GM19240 (cell line): ENCODE data around the gene TMEM123.
"Not testable (repeated sequence)": the region's sequence is repeated elsewhere in the genome, so short reads cannot be mapped to it uniquely, and the experiment has no call there.

Experiments used
- DNase-seq: peaks from one replicate; pipeline ENCODE4 v3.0.0; 2011; ENCODE audit warnings: low spot score; ENCODE audit not compliant: insufficient read length

Gene TMEM123

DNA sequence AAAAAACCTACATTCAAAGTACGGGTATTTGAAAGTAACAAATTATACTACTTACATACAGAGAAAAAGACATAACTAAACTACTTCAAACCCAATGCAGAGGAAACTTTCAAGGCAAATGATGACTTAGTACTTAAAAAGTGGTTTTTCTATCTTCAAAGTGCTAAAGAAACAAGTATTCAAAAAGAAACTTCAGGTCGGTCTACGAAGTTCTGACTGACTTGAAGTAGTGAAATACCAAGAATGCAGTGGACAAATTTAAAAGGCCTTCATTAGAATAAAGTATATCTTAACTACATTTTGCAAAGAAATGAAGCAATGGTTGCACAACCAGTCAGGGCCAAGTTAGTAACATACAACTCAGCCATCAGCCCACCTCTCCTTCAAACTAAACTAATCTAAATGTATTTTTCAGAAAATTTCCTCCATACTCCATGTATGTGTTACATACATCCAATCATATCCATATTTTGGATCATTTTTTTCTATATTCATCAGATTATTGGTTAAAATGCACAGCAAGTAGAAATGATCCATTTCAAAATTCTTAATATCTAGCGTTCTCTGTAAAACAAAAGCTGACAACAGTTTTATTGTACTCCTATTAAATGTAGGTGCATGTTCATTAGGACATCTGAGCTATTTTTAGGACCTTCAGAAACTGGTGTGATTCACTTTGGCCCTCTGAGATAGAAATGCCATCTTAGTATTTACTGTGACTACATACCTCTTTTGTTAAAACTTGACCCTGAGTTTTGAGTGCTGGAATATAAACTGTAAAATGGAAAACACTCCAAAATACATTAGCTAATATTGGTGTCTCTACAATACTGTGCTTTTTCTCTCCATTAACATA lies 55.6 kb downstream of the TMEM123 start:
- DNase-seq: no peak

- DNase-seq: no peak
Measured at GRCh38 chr11:102395720-102396393, 56.7 kb downstream of the TMEM123 start.

- no peak for DNase-seq
Measured at GRCh38 chr11:102393272-102393730, 59.3 kb downstream of the TMEM123 start.

DNA sequence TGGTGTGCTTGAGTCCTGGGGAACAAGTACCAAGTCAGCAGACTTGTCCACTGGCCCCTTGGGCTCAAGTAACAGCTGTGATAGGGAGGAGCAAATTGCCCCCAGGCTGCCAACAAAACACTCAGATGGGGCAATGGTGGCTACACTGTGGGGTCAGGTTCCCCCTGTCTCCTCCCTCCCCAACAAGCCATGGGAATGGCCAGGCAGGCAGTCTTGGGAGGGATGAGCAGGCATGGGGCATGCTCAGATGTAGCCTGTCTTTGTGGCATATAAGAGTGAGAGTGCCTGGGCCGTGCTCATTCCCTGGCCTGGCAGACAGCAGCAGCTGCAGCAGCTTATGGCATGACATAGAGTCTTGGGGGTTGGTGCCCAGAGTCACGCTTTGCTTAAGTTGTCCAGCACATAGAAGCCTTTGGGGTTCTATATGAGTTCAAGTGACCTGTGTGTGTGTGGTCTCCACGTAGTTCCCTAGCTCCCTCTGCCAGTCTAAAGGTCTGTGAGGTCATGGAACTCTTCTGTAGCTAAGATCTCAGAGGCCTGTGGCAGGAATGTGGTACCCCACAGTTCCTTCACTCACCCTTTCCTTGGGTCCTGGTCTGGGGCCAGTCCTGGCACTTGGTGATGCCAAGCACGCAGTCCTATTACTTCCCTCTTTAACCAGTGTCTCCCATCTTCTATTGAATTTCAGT lies 60.9 kb downstream of the TMEM123 start:
- no peak for DNase-seq

GRCh38 chr11:102390667-102391465 lies 61.7 kb downstream of the TMEM123 start:
- peak; percentile 15 for DNase-seq

GRCh38 chr11:102389253-102389652 lies 63.3 kb downstream of the TMEM123 start:
- DNase-seq: no peak

DNA sequence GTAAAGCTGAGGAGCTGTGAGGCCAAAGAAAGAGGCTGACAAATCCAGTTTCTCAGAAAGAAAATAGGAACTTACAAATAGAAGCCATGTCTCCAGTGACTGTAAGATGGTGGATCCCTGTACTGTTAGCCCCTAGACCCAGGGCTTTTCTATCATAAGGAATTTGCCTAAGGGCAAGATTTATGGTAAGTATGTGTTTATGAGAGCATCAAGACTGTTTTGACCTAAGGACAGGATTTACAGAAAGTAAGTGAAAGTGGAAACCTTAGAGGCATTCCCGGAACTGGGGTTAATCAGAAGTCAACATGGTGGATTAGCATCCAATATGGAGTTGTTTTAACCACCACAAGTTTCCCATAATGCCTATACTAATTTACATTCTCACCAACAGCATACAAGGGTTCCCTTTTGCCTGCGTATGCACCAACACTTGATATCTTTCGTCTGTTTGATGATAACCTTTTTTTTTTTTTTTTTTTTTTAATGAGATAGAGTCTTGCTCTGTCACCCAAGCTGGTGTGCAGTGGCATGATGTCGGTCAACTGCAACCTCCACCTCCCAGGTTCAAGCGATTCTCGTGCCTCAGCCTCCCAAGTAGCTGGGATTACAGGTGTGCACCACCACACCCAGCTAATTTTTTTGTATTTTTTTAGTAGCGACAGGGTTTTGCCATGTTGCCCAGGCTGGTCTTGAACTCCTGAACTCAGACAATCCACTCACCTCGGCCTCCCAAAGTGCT lies 65.4 kb downstream of the TMEM123 start:
- no peak for DNase-seq

DNA sequence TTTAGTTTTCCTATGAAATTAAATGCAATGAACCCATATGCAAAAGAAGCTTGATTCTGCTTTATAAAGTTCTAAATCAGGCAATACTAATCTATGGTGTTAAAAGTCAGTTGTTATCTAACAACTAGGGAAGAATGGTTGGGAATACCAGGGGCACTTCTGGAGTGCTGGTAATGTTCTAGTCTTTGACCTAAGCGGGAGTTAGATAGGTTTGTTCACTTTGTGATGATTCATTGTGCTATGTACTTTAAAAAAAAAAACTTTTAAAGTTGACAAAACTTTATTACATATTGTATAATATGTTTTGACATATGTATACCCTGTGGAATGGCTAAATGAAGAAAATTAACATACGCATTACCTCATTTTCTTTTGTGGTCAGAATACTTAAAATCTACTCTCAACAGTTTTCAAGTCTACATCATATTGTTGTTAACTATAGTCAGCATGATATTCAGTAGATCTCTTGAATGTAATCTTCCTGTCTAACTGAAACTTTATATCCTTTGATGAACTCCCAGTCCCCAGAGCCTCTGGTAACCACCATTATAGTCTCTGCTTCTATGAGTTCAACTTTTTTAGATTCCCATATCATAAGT lies 66.3 kb downstream of the TMEM123 start:
- no peak for DNase-seq

DNA sequence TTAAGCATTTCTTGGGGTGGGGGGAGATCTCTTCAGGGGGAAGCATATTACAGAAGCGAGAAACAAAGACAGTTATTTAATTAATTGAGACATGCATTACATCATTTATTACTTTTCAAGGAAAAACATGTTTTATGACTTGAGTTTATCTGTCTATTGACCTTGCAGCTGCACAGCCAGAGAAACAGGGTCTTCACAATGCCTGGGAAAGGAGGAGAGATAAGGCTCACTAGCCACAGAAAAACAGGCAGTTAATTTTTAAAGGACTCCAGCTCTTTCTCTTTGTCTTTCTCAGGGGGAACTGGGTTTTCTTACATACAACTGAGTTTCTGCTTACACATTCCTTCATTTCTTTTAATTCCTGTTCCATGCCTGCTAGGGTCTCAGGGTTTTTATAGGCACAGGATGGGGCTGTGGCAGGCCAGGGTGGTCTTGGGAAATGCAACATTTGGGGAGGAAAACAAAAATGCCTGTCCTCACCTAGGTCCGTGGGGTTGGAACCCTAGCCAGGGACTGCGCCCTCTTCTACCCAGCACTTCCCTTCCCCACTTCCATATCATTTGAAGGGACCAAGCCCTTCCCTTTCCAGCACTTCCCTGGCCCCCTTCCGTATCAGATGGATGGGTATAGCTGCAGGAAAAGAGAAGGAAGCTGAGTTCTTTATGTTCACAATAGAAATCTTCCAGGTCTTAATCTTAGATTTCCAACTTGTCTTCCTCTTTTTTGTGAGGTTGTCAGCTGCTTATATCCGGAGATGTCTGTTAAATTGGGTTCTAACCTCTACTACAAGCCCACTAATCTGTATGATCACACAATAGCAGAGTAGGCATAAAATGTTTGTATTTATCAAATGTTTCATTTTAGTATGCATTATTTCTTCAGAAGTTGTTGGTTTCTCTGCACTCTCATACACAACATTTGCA lies 67.2 kb downstream of the TMEM123 start:
- DNase-seq: no peak

- no peak for DNase-seq
Measured at GRCh38 chr11:102384419-102385079, 68.0 kb downstream of the TMEM123 start.

- no peak for DNase-seq
Measured at GRCh38 chr11:102383839-102384238, 68.7 kb downstream of the TMEM123 start.

DNA sequence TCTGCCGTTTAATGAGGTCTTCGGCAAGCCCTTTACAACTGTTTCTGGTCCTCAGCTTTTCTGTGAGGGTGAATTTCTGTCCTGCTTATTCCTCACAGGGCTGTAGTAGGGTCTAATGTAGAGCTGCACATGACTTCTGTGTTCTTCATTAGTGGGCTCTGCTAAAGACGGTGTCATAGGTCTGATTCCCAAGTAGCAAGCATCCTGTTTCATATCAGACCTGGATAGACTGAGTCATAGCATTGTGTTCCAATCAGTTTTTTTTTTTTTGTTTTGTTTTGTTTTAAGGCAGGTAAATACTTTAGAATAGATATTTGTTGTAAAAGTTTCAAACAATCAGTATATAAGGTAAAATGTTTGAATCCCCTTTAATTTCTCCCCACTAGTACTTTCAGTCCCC lies 70.2 kb downstream of the TMEM123 start:
- DNase-seq: no peak

- DNase-seq: no peak
Measured at GRCh38 chr11:102378818-102379217, 73.7 kb downstream of the TMEM123 start.

DNA sequence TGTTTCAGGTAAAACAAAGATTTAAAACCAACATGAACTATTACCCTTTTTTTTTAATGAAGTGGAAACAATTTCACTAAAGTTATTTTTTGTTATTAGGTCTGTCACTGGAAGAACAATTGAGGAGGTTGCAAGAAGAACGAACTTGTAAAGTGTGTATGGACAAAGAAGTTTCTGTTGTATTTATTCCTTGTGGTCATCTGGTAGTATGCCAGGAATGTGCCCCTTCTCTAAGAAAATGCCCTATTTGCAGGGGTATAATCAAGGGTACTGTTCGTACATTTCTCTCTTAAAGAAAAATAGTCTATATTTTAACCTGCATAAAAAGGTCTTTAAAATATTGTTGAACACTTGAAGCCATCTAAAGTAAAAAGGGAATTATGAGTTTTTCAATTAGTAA lies 74.7 kb downstream of the TMEM123 start:
- no peak for DNase-seq

DNA sequence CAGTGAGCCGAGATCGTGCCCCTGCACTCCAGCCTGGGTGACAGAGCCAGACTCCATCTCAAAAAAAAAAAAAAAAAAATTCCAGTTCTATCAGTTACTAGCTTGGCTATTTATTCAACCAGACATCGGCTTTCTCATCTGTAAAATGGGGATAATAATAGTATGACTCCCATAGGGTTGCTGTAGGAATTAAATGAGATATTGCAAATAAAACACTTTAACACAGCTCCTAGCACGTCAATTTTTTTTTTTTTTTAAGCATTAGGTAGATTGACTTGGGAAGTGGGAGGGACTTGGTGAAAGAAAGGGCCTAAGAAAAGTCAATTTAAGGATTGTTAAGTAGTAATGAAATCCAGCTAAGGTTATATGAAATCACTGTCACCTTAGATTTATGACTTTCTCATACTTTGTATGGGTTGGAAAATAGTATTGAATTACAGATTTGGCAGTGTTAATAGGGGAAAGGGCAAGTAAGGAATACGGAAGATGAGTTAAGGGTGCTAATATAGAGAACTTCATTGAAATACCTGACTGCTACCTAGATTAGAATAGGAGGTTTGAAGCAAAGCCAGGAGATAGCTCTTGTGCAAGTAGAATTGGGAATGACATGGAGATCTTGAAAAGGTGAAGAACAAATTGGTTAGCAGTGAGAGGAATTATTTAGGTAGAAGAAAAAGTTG lies 76.7 kb downstream of the TMEM123 start:
- no peak for DNase-seq

DNA sequence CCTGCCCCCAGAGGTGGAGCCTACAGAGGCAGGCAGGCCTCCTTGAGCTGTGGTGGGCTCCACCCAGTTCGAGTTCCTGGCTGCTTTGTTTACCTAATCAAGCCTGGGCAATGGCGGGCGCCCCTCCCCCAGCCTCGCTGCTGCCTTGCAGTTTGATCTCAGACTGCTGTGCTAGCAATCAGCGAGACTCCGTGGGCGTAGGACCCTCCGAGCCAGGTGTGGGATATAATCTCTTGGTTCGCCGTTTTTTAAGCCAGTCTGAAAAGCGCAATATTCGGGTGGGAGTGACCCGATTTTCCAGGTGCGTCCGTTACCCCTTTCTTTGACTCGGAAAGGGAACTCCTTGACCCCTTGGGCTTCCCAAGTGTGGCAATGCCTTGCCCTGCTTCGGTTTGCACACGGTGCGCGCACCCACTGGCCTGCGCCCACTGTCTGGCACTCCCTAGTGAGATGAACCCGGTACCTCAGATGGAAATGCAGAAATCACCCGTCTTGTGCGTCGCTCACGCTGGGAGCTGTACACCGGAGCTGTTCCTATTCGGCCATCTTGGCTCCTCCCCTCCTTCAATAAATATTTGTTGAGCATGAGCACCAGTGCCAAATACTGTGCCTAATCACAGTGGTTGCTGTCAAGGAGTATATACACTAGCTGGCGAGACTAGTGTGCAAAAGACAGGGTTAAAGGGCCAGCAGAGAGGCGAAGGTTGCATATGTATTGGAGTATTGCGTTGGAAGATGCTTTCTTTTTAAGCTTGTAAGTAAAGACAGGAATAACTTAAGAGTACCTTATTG lies 77.7 kb downstream of the TMEM123 start:
- not testable (repeated sequence) for DNase-seq

DNA sequence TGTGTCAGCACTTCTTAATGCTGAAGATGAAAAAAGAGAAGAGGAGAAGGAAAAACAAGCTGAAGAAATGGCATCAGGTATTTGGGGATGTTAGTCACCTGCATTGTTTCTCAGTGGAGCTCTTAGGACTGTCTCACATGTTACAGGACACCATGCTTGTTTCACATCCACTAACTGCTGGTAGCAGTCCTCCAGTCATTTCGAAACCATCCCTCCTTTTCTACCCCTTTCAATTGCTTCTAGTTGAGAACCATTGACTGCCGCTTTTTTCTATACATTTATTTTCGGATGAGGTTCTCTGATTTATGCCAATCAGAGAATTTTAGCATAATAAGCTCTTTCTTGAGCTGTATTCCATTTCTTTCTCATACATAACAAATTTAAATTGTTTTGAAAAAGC lies 84.1 kb downstream of the TMEM123 start:
- DNase-seq: peak; percentile 84
